Measurements from ENCODE around the gene NODAL. TPM values are rescaled to one million over a fixed set of nuclear protein-coding genes. Genes with fewer than 3 reads are reported as not detected.

NODAL gene
- total and polyA plus RNA-seq, 7 experiments from 2014 or later, result not detected

Other genes starting within 250 kb of the NODAL start
- gene PPA1, start 208.3 kb downstream of the NODAL start, total RNA-seq, result 100 to 1,000 TPM in 1 of 5 experiments, 10 to 100 TPM in 4; 51.9 to 175 (median 69.6) TPM
- 100 to 1,000 TPM; 153 to 179 TPM for gene PPA1, start 208.3 kb downstream of the NODAL start, polyA plus RNA-seq
- gene NPFFR1, start 157.7 kb downstream of the NODAL start, total RNA-seq, result under 1 TPM in 1 of 5 experiments, not detected in 4; 0.05 TPM
- not detected for gene NPFFR1, start 157.7 kb downstream of the NODAL start, polyA plus RNA-seq
- gene LRRC20, start 59.1 kb downstream of the NODAL start, total RNA-seq, result 1 to 10 TPM; 3.0 to 9.6 (median 3.3) TPM
- 1 to 10 TPM; 3.5 to 3.8 TPM for gene LRRC20, start 59.1 kb downstream of the NODAL start, polyA plus RNA-seq
- gene EIF4EBP2, start 37.5 kb downstream of the NODAL start, total RNA-seq, result 10 to 100 TPM; 33.5 to 52.1 (median 45.2) TPM
- 10 to 100 TPM; 52.5 to 54.3 TPM for gene EIF4EBP2, start 37.5 kb downstream of the NODAL start, polyA plus RNA-seq
- gene PALD1, start 37.1 kb upstream of the NODAL start, total RNA-seq, result under 1 TPM; 0.08 to 0.39 (median 0.19) TPM
- under 1 TPM in 1 of 2 donors, not detected in 1; 0.10 TPM for gene PALD1, start 37.1 kb upstream of the NODAL start, polyA plus RNA-seq
- gene PRF1, start 161.1 kb upstream of the NODAL start, total RNA-seq, result 100 to 1,000 TPM in 2 of 5 experiments, 10 to 100 TPM in 2, 1 to 10 TPM in 1; 8.1 to 198 (median 30.7) TPM
- 10 to 100 TPM; 19.3 to 27.6 TPM for gene PRF1, start 161.1 kb upstream of the NODAL start, polyA plus RNA-seq
- gene ADAMTS14, start 230.8 kb upstream of the NODAL start, total RNA-seq, result under 1 TPM in 2 of 5 experiments, not detected in 3; 0.08 to 0.10 TPM
- gene ADAMTS14, start 230.8 kb upstream of the NODAL start, polyA plus RNA-seq, result not detected